PC-3 (cell line): ENCODE data around the gene ADARB2. TPM values are rescaled to one million over a fixed set of nuclear protein-coding genes. Genes with fewer than 3 reads are reported as not detected.

Experiments used
- ATAC-seq: fragments of 200-7000 bp; cut with Tn5 transposase; 2 replicates; pipeline ENCODE4 v1.9.1; 2020; ENCODE audit warnings: mild to moderate bottlenecking, moderate library complexity
- BruUV-seq: library from RNA; stranded (reverse); fragments of 400-500 nt; replicated peaks from 2 replicates; lab custom pipeline; 2021; lab: Mats Ljungman, UMichigan
- CTCF ChIA-PET: fragments of 300-600 bp; sonication (Branson Sonifier 250); formaldehyde crosslinking; loops from one replicate; lab custom pipeline; 2022; ENCODE audit warnings: antibody characterized with exemption; lab: Charles Lee
- POLR2A ChIA-PET: fragments of 300-600 bp; sonication (Branson Sonifier 250); formaldehyde crosslinking; loops from one replicate; lab custom pipeline; 2022; ENCODE audit warnings: antibody characterized with exemption; ENCODE audit not compliant: unreplicated experiment; lab: Charles Lee
- DNase-seq: peaks from one replicate; pipeline ENCODE4 v3.0.0-alpha.2; 2015
- H2AFZ ChIP-seq: fragments of 300-600 bp; sonication (generic); 2 replicates; pipeline ENCODE4 v1.6.0; 2016; ENCODE audit warnings: antibody characterized with exemption, low read length
- H3F3A ChIP-seq: fragments of 300-600 bp; sonication (generic); one replicate; pipeline ENCODE4 v1.6.0; 2017; ENCODE audit warnings: antibody characterized with exemption, low read length, control low read depth, mild to moderate bottlenecking; ENCODE audit not compliant: unreplicated experiment
- H3K27ac ChIP-seq: fragments of 300-600 bp; sonication (generic); 2 replicates; pipeline ENCODE4 v1.5.1; 2016; ENCODE audit warnings: mild to moderate bottlenecking, low read length
- H3K27me3 ChIP-seq: fragments of 300-600 bp; sonication (generic); 2 replicates; pipeline ENCODE4 v1.6.1; 2016; ENCODE audit warnings: low read length, mixed read lengths
- H3K36me3 ChIP-seq: fragments of 300-600 bp; sonication (generic); 2 replicates; pipeline ENCODE4 v1.6.1; 2016; ENCODE audit warnings: low read depth, mixed run types, low read length, mixed read lengths
- H3K4me1 ChIP-seq: fragments of 300-600 bp; sonication (generic); 2 replicates; pipeline ENCODE4 v1.5.1; 2016; ENCODE audit warnings: low read length; ENCODE audit not compliant: insufficient read depth
- H3K4me2 ChIP-seq: fragments of 300-600 bp; sonication (generic); 2 replicates; pipeline ENCODE4 v1.6.0; 2016; ENCODE audit warnings: low read length
- H3K4me3 ChIP-seq: fragments of 300-600 bp; sonication (generic); 2 replicates; pipeline ENCODE4 v1.5.1; 2016; ENCODE audit warnings: mild to moderate bottlenecking, low read length, mixed read lengths
- H3K79me2 ChIP-seq: fragments of 300-600 bp; sonication (generic); 2 replicates; pipeline ENCODE4 v1.6.1; 2017; ENCODE audit warnings: low read length, mixed read lengths
- H3K9ac ChIP-seq: fragments of 300-600 bp; sonication (generic); 2 replicates; pipeline ENCODE4 v1.6.0; 2016; ENCODE audit warnings: mild to moderate bottlenecking, low read length
- H3K9me2 ChIP-seq: fragments of 300-600 bp; sonication (generic); replicated peaks from 2 replicates; pipeline ENCODE4 v1.6.1; 2016; ENCODE audit warnings: mixed run types, low read length, mixed read lengths
- H3K9me3 ChIP-seq: fragments of 300-600 bp; sonication (generic); 2 replicates; pipeline ENCODE4 v1.6.1; 2016; ENCODE audit warnings: low read length, mixed read lengths
- H4K20me1 ChIP-seq: fragments of 300-600 bp; sonication (generic); 2 replicates; pipeline ENCODE4 v1.6.1; 2016; ENCODE audit warnings: low read length, mixed read lengths
- EZH2 ChIP-seq: fragments of 300-600 bp; sonication (generic); IDR thresholded peaks from one replicate; pipeline ENCODE4 v1.6.1; 2017; ENCODE audit warnings: antibody characterized with exemption, mild to moderate bottlenecking, low read length; ENCODE audit not compliant: unreplicated experiment
- EZH2phosphoT487 ChIP-seq: fragments of 300-600 bp; sonication (generic); IDR thresholded peaks from 2 replicates; pipeline ENCODE4 v1.6.1; 2018; ENCODE audit warnings: mild to moderate bottlenecking, antibody characterized with exemption, low read length, borderline replicate concordance
- intact Hi-C: fragments of 100-400 bp; cut with micrococcal nuclease; formaldehyde crosslinking; loops from 2 replicates; pipeline ENCODE4 v1.9.0; 2023
- total RNA-seq: library from RNA; depleted of rRNA; stranded (reverse); fragments of >200 nt; gene quantifications from 2 replicates; pipeline ENCODE4 v1.2.3, GENCODE V29; 2014
- TF ChIP-seq, protein P1 (sequence below): fragments of 300-600 bp; sonication (generic); conservative IDR thresholded peaks from 2 replicates; pipeline ENCODE4 v1.5.1; 2017; ENCODE audit warnings: antibody characterized with exemption, low read depth, mild to moderate bottlenecking, low read length

The ADARB2 gene
- total RNA-seq, 1 experiment from 2014 or later = not detected

- TF ChIP-seq EZH2phosphoT487 = no peak
- no peak for TF ChIP-seq EZH2
- TF ChIP-seq, protein P1, sequence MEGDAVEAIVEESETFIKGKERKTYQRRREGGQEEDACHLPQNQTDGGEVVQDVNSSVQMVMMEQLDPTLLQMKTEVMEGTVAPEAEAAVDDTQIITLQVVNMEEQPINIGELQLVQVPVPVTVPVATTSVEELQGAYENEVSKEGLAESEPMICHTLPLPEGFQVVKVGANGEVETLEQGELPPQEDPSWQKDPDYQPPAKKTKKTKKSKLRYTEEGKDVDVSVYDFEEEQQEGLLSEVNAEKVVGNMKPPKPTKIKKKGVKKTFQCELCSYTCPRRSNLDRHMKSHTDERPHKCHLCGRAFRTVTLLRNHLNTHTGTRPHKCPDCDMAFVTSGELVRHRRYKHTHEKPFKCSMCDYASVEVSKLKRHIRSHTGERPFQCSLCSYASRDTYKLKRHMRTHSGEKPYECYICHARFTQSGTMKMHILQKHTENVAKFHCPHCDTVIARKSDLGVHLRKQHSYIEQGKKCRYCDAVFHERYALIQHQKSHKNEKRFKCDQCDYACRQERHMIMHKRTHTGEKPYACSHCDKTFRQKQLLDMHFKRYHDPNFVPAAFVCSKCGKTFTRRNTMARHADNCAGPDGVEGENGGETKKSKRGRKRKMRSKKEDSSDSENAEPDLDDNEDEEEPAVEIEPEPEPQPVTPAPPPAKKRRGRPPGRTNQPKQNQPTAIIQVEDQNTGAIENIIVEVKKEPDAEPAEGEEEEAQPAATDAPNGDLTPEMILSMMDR = no peak
Observed at GRCh38 chr10:1274111-1274661, 463.1 kb downstream of the ADARB2 start.

GRCh38 chr10:1273372-1274105 is 463.8 kb downstream of the ADARB2 start:
- POLR2A ChIA-PET = no interaction called here
- no peak for DNase-seq
- no peak overlapping the region for H3K4me2 ChIP-seq
- H3F3A ChIP-seq = no peaks in the 10 kb centered on the region
- no peak overlapping the region for H3K27ac ChIP-seq
- no peak overlapping the region for H3K9ac ChIP-seq
- no peaks in the 10 kb centered on the region for H3K36me3 ChIP-seq
- no peaks in the 10 kb centered on the region for H3K27me3 ChIP-seq
- no peaks in the 10 kb centered on the region for H3K9me3 ChIP-seq
- H2AFZ ChIP-seq = no peak overlapping the region
- H3K79me2 ChIP-seq = no peaks in the 10 kb centered on the region
- no peaks in the 10 kb centered on the region for H3K9me2 ChIP-seq
- intact Hi-C loops = no loop called here
- no peak overlapping the region for H3K4me3 ChIP-seq
- no peaks in the 10 kb centered on the region for H4K20me1 ChIP-seq
- no TSS peak for BruUV-seq
- ATAC-seq = no peak
- TF ChIP-seq EZH2phosphoT487 = no peak
- no peak for TF ChIP-seq EZH2
- TF ChIP-seq, protein P1 = no peak
- CTCF ChIA-PET = no interaction called here
- no peaks in the 10 kb centered on the region for H3K4me1 ChIP-seq

More at GRCh38 chr10:1274111-1274661, 463.1 kb downstream of the ADARB2 start:
- DNase-seq (no peak), ATAC-seq (no peak)
- BruUV-seq = no TSS peak
- H4K20me1 ChIP-seq = no peaks in the 10 kb centered on the region
- H3F3A ChIP-seq = no peaks in the 10 kb centered on the region
- no peak overlapping the region for H3K4me3 ChIP-seq
- CTCF ChIA-PET = no interaction called here
- no peak overlapping the region for H2AFZ ChIP-seq
- H3K4me1 ChIP-seq = no peaks in the 10 kb centered on the region
- no peaks in the 10 kb centered on the region for H3K9me3 ChIP-seq
- H3K9ac ChIP-seq = no peak overlapping the region
- H3K9me2 ChIP-seq = no peaks in the 10 kb centered on the region
- no peaks in the 10 kb centered on the region for H3K79me2 ChIP-seq
- H3K36me3 ChIP-seq = no peaks in the 10 kb centered on the region
- H3K27me3 ChIP-seq = no peaks in the 10 kb centered on the region
- H3K27ac ChIP-seq = no peak overlapping the region
- intact Hi-C loops = no loop called here
- H3K4me2 ChIP-seq = no peak overlapping the region
- POLR2A ChIA-PET = no interaction called here

DNA sequence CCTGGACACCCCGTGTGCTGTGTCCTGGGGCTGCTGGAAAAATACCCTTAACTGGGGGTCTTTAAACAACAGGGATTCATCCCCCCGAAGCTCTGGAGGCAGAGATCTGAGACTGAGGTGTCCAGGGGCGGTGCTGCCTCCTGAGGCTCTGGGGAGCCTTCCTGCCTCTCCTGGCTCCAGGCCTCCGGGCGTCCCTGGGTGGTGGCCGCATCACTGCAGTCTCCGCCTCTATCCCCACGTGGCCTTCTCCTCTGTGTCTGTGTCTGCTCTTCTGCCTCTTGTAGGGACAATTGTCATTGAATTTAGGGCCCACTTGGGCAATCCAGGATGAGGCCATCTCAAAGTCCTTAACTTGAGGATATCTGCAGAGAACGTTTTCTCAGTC is 464.6 kb downstream of the ADARB2 start:
- TF ChIP-seq EZH2phosphoT487 (no peak), EZH2 (no peak)
- TF ChIP-seq, protein P1 = no peak
- H3K4me1 ChIP-seq = no peaks in the 10 kb centered on the region
- POLR2A ChIA-PET = no interaction called here
- intact Hi-C loops = no loop called here
- H3K27ac ChIP-seq = no peak overlapping the region
- H3K79me2 ChIP-seq = no peaks in the 10 kb centered on the region
- DNase-seq (no peak), ATAC-seq (no peak)
- CTCF ChIA-PET = no interaction called here
- BruUV-seq = no TSS peak
- H4K20me1 ChIP-seq = no peaks in the 10 kb centered on the region
- no peaks in the 10 kb centered on the region for H3K9me3 ChIP-seq
- H2AFZ ChIP-seq = no peak overlapping the region
- H3K9me2 ChIP-seq = no peaks in the 10 kb centered on the region
- no peaks in the 10 kb centered on the region for H3F3A ChIP-seq
- H3K27me3 ChIP-seq = no peaks in the 10 kb centered on the region
- no peak overlapping the region for H3K9ac ChIP-seq
- no peaks in the 10 kb centered on the region for H3K36me3 ChIP-seq
- no peak overlapping the region for H3K4me2 ChIP-seq
- H3K4me3 ChIP-seq = no peak overlapping the region
